HG02571 (cell line): ENCODE measurements around the gene EME2.

Experiments used
- ATAC-seq: cut with Tn5 transposase; IDR thresholded peaks from one replicate; pipeline ENCODE4 v1.9.1; 2021; ENCODE audit warnings: mild to moderate bottlenecking, moderate library complexity; ENCODE audit not compliant: unreplicated experiment

Gene EME2

GRCh38 chr16:1745181-1745899 lies 27.3 kb upstream of the EME2 start:
- ATAC-seq: no peak

GRCh38 chr16:1745900-1746692 lies 26.5 kb upstream of the EME2 start:
- no peak for ATAC-seq

- no peak for ATAC-seq
Measured at GRCh38 chr16:1746693-1747195, 25.9 kb upstream of the EME2 start.

GRCh38 chr16:1747934-1748333 lies 24.7 kb upstream of the EME2 start:
- ATAC-seq: no peak

- ATAC-seq: no peak
Measured at GRCh38 chr16:1749152-1750117, 23.2 kb upstream of the EME2 start.

GRCh38 chr16:1751946-1752345 lies 20.7 kb upstream of the EME2 start:
- ATAC-seq: no peak

GRCh38 chr16:1752853-1753252 lies 19.8 kb upstream of the EME2 start:
- no peak for ATAC-seq

GRCh38 chr16:1754204-1754603 lies 18.4 kb upstream of the EME2 start:
- no peak for ATAC-seq

- no peak for ATAC-seq
Measured at GRCh38 chr16:1757714-1758461, 14.7 kb upstream of the EME2 start.

GRCh38 chr16:1758923-1759322 lies 13.7 kb upstream of the EME2 start:
- no peak for ATAC-seq

GRCh38 chr16:1759511-1759910 lies 13.1 kb upstream of the EME2 start:
- no peak for ATAC-seq

GRCh38 chr16:1760911-1761310 lies 11.7 kb upstream of the EME2 start:
- ATAC-seq: no peak

GRCh38 chr16:1761751-1762150 lies 10.9 kb upstream of the EME2 start:
- no peak for ATAC-seq

- no peak for ATAC-seq
Measured at GRCh38 chr16:1762196-1762878, 10.3 kb upstream of the EME2 start.

- no peak for ATAC-seq
Measured at GRCh38 chr16:1762879-1763520, 9.6 kb upstream of the EME2 start.

- ATAC-seq: no peak
Measured at GRCh38 chr16:1763521-1764511, 8.8 kb upstream of the EME2 start.

- ATAC-seq: no peak
Measured at GRCh38 chr16:1764971-1765370, 7.6 kb upstream of the EME2 start.

GRCh38 chr16:1765826-1766225 lies 6.8 kb upstream of the EME2 start:
- ATAC-seq: no peak
